GM20431 (cell line): Measurements from ENCODE around the gene SUPT3H.
"Not testable (repeated sequence)": the region's sequence is repeated elsewhere in the genome, so short reads cannot be mapped to it uniquely, and the experiment has no call there.

ENCODE experiments used
- in situ Hi-C: fragments of 300-500 bp; cut with MseI, MboI; formaldehyde crosslinking; loops from one replicate; pipeline ENCODE4 v1.15.0; 2020; ENCODE audit warnings: low sequenced_read_pairs; ENCODE audit not compliant: unreplicated experiment

SUPT3H gene

GRCh38 chr6:45078432-45078831, 299.3 kb downstream of the SUPT3H start:
- in situ Hi-C loops: no loop called here

GRCh38 chr6:45076217-45076930, 301.4 kb downstream of the SUPT3H start:
- in situ Hi-C loops: no loop called here

- in situ Hi-C loops: no loop called here
Measured at GRCh38 chr6:45075246-45075645, 302.5 kb downstream of the SUPT3H start.

GRCh38 chr6:45074439-45074838, 303.3 kb downstream of the SUPT3H start:
- in situ Hi-C loops: no loop called here

- in situ Hi-C loops: no loop called here
Measured at GRCh38 chr6:45073771-45074170, 304.0 kb downstream of the SUPT3H start.

- in situ Hi-C loops: no loop called here
Measured at GRCh38 chr6:45072673-45073072, 305.1 kb downstream of the SUPT3H start.

GRCh38 chr6:45072016-45072415, 305.7 kb downstream of the SUPT3H start:
- in situ Hi-C loops: no loop called here

- in situ Hi-C loops: no loop called here
Measured at GRCh38 chr6:45069091-45069490, 308.6 kb downstream of the SUPT3H start.

GRCh38 chr6:45067446-45067845, 310.3 kb downstream of the SUPT3H start:
- in situ Hi-C loops: not testable (repeated sequence)

- in situ Hi-C loops: not testable (repeated sequence)
Measured at GRCh38 chr6:45062659-45063058, 315.1 kb downstream of the SUPT3H start.

GRCh38 chr6:45057711-45058110, 320.0 kb downstream of the SUPT3H start:
- in situ Hi-C loops: no loop called here

- in situ Hi-C loops: no loop called here
Measured at GRCh38 chr6:45054610-45055009, 323.1 kb downstream of the SUPT3H start.

- in situ Hi-C loops: no loop called here
Measured at GRCh38 chr6:45052325-45052724, 325.4 kb downstream of the SUPT3H start.

GRCh38 chr6:45049188-45049843, 328.4 kb downstream of the SUPT3H start:
- in situ Hi-C loops: no loop called here

- in situ Hi-C loops: no loop called here
Measured at GRCh38 chr6:45047573-45047972, 330.2 kb downstream of the SUPT3H start.

- in situ Hi-C loops: no loop called here
Measured at GRCh38 chr6:45045253-45045601, 332.5 kb downstream of the SUPT3H start.

GRCh38 chr6:45044510-45045252, 333.1 kb downstream of the SUPT3H start:
- in situ Hi-C loops: no loop called here

GRCh38 chr6:45044086-45044485, 333.6 kb downstream of the SUPT3H start:
- in situ Hi-C loops: no loop called here

- in situ Hi-C loops: not testable (repeated sequence)
Measured at GRCh38 chr6:45042673-45043072, 335.1 kb downstream of the SUPT3H start.

GRCh38 chr6:45038226-45038625, 339.5 kb downstream of the SUPT3H start:
- in situ Hi-C loops: no loop called here

- in situ Hi-C loops: no loop called here
Measured at GRCh38 chr6:45036103-45036502, 341.6 kb downstream of the SUPT3H start.
